ENCODE data around the gene GMFB.

- TF ChIP-seq TEAD2 (tag; IDR thresholded peaks at IDR 0.05), result no peak
- no peak for TF ChIP-seq CBX8 (IDR thresholded peaks at IDR 0.05; ENCODE audit: borderline replicate concordance, extremely low read depth, low read depth, low read length, poor library complexity, severe bottlenecking)
These were observed 38.2 kb downstream of the GMFB start for GRCh38 chr14:54450535-54450934.
